SK-N-SH treated with all-trans-retinoic acid at 6 μM for 48 hours (cell line): Measurements from ENCODE around the gene EHD4.

Source experiments
- ATAC-seq: fragments of 200-7000 bp; cut with Tn5 transposase; 3 replicates; pipeline ENCODE4 v1.9.1; 2020; ENCODE audit warnings: mild to moderate bottlenecking, moderate library complexity
- BACH2 ChIP-seq: fragments of 250-450 bp; sonication (Bioruptor Pico); IDR thresholded peaks from 2 replicates; pipeline ENCODE4 v1.9.0; 2021; ENCODE audit warnings: mild to moderate bottlenecking, borderline replicate concordance
- CSDC2 ChIP-seq: fragments of 250-450 bp; sonication (Bioruptor Pico); IDR thresholded peaks from 2 replicates; pipeline ENCODE4 v1.5.0; 2020; ENCODE audit warnings: mild to moderate bottlenecking, moderate library complexity
- ESRRG ChIP-seq: fragments of 250-450 bp; sonication (Bioruptor Pico); IDR thresholded peaks from 2 replicates; pipeline ENCODE4 v1.6.1; 2021; ENCODE audit warnings: mild to moderate bottlenecking
- GLIS3 ChIP-seq: fragments of 250-450 bp; sonication (Bioruptor Pico); IDR thresholded peaks from 2 replicates; pipeline ENCODE4 v1.5.0; 2020; ENCODE audit warnings: mild to moderate bottlenecking, moderate library complexity
- ISL1 ChIP-seq: fragments of 250-450 bp; sonication (Bioruptor Pico); IDR thresholded peaks from 2 replicates; pipeline ENCODE4 v2.1.2; 2022; ENCODE audit warnings: mild to moderate bottlenecking, moderate library complexity
- OSR1 ChIP-seq: fragments of 250-450 bp; sonication (Bioruptor Pico); IDR thresholded peaks from 2 replicates; pipeline ENCODE4 v1.8.0; 2022; ENCODE audit warnings: moderate library complexity, mild to moderate bottlenecking, inconsistent platforms
- PPARA ChIP-seq: fragments of 250-450 bp; sonication (Bioruptor Pico); IDR thresholded peaks from 2 replicates; pipeline ENCODE4 v1.5.0; 2020; ENCODE audit warnings: mild to moderate bottlenecking, borderline replicate concordance
- RARB ChIP-seq: fragments of 250-450 bp; sonication (Bioruptor Pico); IDR thresholded peaks from 2 replicates; pipeline ENCODE4 v1.8.0; 2021; ENCODE audit warnings: mild to moderate bottlenecking, moderate library complexity
- TCF4 ChIP-seq: fragments of 250-450 bp; sonication (Bioruptor Pico); IDR thresholded peaks from 2 replicates; pipeline ENCODE4 v1.8.0; 2021; ENCODE audit warnings: mild to moderate bottlenecking, moderate library complexity, borderline replicate concordance
- TOX ChIP-seq: fragments of 250-450 bp; sonication (Bioruptor Pico); IDR thresholded peaks from 2 replicates; pipeline ENCODE4 v1.8.0; 2021; ENCODE audit warnings: mild to moderate bottlenecking, moderate library complexity, borderline replicate concordance
- TSHZ2 ChIP-seq: fragments of 250-450 bp; sonication (Bioruptor Pico); IDR thresholded peaks from 2 replicates; pipeline ENCODE4 v1.5.0; 2020; ENCODE audit warnings: mild to moderate bottlenecking, moderate library complexity
- ZC3H10 ChIP-seq: fragments of 250-450 bp; sonication (Bioruptor Pico); IDR thresholded peaks from 2 replicates; pipeline ENCODE4 v1.5.1; 2021; ENCODE audit warnings: mild to moderate bottlenecking, moderate library complexity
- ZFP3 ChIP-seq: fragments of 250-450 bp; sonication (Bioruptor Pico); IDR thresholded peaks from 2 replicates; pipeline ENCODE4 v1.5.0; 2020; ENCODE audit warnings: mild to moderate bottlenecking, moderate library complexity
- ZFP30 ChIP-seq: fragments of 450-650 bp; formaldehyde crosslinking; IDR thresholded peaks from 2 replicates; pipeline ENCODE4 v1.5.0; 2022; ENCODE audit warnings: mild to moderate bottlenecking, moderate library complexity
- ZNF565 ChIP-seq: fragments of 450-650 bp; formaldehyde crosslinking; conservative IDR thresholded peaks from 2 replicates; pipeline ENCODE4 v1.5.0; 2020; ENCODE audit warnings: low read depth, mild to moderate bottlenecking, moderate library complexity
- ZNF70 ChIP-seq: fragments of 450-650 bp; formaldehyde crosslinking; IDR thresholded peaks from 2 replicates; pipeline ENCODE4 v1.5.0; 2020; ENCODE audit warnings: mild to moderate bottlenecking, moderate library complexity
- TF ChIP-seq, protein P1 (sequence below): fragments of 250-450 bp; sonication (Bioruptor Pico); IDR thresholded peaks from 2 replicates; pipeline ENCODE4 v1.8.0; 2020; ENCODE audit warnings: mild to moderate bottlenecking, moderate library complexity, borderline replicate concordance
- TF ChIP-seq, protein P2 (sequence below): fragments of 250-450 bp; sonication (Bioruptor Pico); IDR thresholded peaks from 2 replicates; pipeline ENCODE4 v1.5.1; 2021; ENCODE audit warnings: mild to moderate bottlenecking, moderate library complexity
- TF ChIP-seq, protein P3 (sequence below): fragments of 250-450 bp; sonication (Bioruptor Pico); IDR thresholded peaks from 2 replicates; pipeline ENCODE4 v1.8.0; 2021; ENCODE audit warnings: low read depth, mild to moderate bottlenecking, moderate library complexity, borderline replicate concordance

The EHD4 gene

DNA sequence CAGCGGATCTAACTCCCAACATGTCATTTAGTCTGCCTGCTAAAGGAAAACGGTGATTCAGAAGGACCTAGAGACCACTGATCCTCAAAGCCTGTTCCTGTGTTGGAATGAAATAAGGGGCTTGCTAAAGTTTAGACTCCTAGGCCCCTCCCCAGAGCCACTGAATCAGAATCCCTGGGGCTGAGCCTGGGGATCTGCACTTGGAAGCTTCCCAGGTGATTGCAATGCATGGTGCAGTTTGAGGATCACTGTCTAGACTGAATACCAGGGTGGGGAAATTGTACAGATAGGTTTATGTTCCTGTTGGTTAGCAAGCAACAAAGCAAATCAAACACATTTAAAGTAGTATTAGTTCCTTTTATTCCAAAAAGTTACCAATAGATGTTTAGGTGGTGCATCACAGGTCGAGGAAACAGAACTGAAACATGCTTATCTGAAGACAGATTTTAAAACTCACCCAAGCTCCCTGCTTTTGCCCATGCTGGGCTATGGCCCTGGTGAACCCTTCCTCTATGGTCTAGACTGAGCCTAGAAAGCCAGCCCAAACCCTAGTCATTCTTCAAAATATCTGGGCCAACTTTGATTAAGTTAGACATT, 48.9 kb downstream of the EHD4 start (continued):
- TF ChIP-seq TSHZ2: no peak

DNA sequence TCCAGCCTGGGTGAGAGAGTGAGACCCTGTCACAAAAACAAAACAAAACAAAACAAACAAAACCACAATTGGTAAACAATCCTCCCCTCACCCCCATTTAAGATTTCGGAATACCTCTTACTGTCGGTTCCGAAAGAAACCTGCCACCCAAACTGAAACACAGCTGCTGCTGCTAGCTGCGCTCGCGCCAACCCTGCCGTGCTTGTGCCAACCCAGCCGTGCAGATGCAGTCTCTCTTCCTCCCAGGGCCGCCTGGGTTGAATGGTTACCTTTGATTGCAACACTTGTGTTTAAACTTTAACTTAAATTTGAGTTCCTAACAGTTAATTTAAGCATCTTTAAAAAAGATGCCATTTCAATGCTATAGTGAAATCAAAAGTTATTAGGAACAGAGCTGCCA, 50.0 kb downstream of the EHD4 start:
- TF ChIP-seq, protein P1, sequence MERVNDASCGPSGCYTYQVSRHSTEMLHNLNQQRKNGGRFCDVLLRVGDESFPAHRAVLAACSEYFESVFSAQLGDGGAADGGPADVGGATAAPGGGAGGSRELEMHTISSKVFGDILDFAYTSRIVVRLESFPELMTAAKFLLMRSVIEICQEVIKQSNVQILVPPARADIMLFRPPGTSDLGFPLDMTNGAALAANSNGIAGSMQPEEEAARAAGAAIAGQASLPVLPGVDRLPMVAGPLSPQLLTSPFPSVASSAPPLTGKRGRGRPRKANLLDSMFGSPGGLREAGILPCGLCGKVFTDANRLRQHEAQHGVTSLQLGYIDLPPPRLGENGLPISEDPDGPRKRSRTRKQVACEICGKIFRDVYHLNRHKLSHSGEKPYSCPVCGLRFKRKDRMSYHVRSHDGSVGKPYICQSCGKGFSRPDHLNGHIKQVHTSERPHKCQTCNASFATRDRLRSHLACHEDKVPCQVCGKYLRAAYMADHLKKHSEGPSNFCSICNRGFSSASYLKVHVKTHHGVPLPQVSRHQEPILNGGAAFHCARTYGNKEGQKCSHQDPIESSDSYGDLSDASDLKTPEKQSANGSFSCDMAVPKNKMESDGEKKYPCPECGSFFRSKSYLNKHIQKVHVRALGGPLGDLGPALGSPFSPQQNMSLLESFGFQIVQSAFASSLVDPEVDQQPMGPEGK (CRISPR knock-in tag): no peak
- no peak for TF ChIP-seq ESRRG (CRISPR knock-in tag)
- TF ChIP-seq OSR1 (CRISPR knock-in tag): no peak
- TF ChIP-seq CSDC2 (CRISPR knock-in tag): no peak
- no peak for ATAC-seq

GRCh38 chr15:41921639-41922038, 50.7 kb downstream of the EHD4 start:
- ATAC-seq: no peak
- TF ChIP-seq TOX (CRISPR knock-in tag) (no peak), ZC3H10 (no peak), RARB (CRISPR knock-in tag) (no peak), CSDC2 (CRISPR knock-in tag) (no peak), ISL1 (no peak), ESRRG (CRISPR knock-in tag) (no peak), ZNF565 (CRISPR knock-in tag) (no peak), ZFP3 (CRISPR knock-in tag) (no peak)
- TF ChIP-seq, protein P2, sequence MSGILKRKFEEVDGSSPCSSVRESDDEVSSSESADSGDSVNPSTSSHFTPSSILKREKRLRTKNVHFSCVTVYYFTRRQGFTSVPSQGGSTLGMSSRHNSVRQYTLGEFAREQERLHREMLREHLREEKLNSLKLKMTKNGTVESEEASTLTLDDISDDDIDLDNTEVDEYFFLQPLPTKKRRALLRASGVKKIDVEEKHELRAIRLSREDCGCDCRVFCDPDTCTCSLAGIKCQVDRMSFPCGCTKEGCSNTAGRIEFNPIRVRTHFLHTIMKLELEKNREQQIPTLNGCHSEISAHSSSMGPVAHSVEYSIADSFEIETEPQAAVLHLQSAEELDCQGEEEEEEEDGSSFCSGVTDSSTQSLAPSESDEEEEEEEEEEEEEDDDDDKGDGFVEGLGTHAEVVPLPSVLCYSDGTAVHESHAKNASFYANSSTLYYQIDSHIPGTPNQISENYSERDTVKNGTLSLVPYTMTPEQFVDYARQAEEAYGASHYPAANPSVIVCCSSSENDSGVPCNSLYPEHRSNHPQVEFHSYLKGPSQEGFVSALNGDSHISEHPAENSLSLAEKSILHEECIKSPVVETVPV (CRISPR knock-in tag): no peak
- TF ChIP-seq, protein P1 (CRISPR knock-in tag): no peak

GRCh38 chr15:41921167-41921566, 51.2 kb downstream of the EHD4 start:
- ATAC-seq: no peak
- no peak for TF ChIP-seq ISL1

DNA sequence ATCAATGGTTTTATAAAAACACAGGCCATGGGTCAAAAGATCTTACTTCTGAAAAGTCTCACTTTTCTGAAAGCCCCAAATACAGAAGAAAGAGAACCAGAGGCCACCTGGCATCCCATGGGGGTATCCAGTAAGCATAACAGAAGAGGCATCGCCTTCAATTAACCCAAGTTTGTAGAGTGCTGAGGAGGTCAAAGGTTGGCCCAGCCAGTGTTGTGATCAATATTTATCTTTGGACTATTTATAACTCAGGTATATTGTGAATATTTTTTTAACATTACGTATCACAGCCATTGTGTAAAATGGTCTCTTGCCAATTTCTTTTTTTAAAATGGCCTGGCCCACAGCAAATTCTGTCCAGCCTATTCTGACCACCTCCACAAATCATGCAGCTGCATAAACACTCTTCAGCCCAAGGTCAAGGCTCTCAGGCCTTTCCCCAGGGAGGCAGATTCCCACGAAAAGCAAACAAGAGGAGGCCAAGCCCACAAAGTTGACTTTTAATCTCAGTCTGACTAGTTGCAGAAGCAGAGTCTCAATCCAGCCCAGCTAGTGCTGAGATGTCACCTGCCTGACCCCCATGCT, 52.3 kb downstream of the EHD4 start:
- no peak for ATAC-seq
- TF ChIP-seq ZFP30 (no peak), ZNF70 (CRISPR knock-in tag) (no peak), CSDC2 (CRISPR knock-in tag) (no peak), ZFP3 (CRISPR knock-in tag) (no peak), BACH2 (CRISPR knock-in tag) (no peak), ESRRG (CRISPR knock-in tag) (no peak), ISL1 (no peak), GLIS3 (no peak), ZC3H10 (no peak), ZNF565 (CRISPR knock-in tag) (no peak), RARB (CRISPR knock-in tag) (no peak), OSR1 (CRISPR knock-in tag) (no peak), PPARA (no peak), TCF4 (CRISPR knock-in tag) (no peak)
- TF ChIP-seq, protein P3, sequence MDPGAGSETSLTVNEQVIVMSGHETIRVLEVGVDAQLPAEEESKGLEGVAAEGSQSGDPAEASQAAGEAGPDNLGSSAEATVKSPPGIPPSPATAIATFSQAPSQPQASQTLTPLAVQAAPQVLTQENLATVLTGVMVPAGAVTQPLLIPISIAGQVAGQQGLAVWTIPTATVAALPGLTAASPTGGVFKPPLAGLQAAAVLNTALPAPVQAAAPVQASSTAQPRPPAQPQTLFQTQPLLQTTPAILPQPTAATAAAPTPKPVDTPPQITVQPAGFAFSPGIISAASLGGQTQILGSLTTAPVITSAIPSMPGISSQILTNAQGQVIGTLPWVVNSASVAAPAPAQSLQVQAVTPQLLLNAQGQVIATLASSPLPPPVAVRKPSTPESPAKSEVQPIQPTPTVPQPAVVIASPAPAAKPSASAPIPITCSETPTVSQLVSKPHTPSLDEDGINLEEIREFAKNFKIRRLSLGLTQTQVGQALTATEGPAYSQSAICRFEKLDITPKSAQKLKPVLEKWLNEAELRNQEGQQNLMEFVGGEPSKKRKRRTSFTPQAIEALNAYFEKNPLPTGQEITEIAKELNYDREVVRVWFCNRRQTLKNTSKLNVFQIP (CRISPR knock-in tag): no peak
- TF ChIP-seq, protein P1 (CRISPR knock-in tag): no peak
- TF ChIP-seq, protein P2 (CRISPR knock-in tag): no peak
